ENCODE data around the gene GRN.

DNA sequence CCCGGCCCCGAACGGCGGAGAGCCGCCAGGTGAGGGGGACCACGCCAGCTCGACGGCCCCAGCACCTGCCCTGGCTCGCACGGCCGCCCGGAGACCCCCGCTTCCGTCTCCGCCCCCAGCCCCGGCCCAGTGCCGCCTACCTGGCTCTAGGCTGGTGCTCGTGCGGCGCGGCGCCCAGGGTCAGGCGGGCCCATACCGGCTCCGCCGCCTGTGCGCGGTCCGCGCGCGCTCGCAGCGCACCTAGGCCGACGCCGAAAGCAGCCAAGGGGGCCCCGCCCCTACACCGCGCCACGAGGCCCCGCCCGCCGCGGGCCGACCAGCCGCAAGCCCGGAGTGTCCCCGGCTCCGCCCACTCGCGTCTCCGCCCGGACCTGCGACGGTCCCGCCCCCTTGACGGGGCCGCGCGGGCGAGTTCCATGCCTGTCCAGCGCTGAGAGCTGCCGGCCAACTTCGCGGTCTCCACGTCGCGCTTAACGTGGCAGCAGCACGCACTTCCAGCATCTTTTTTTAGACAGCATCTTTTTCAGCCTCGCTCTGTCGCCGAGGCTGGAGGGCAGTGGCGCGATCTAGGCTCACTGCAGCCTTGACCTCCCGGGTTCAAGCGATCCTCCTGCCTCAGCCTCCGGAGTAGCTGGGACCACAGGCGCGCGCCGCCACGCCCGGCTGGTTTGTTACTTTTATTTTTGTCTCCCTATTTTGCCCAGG, 20.4 kb upstream of the GRN start, which contains the start of gene SLC25A39:
- TF ChIP-seq, protein P1, sequence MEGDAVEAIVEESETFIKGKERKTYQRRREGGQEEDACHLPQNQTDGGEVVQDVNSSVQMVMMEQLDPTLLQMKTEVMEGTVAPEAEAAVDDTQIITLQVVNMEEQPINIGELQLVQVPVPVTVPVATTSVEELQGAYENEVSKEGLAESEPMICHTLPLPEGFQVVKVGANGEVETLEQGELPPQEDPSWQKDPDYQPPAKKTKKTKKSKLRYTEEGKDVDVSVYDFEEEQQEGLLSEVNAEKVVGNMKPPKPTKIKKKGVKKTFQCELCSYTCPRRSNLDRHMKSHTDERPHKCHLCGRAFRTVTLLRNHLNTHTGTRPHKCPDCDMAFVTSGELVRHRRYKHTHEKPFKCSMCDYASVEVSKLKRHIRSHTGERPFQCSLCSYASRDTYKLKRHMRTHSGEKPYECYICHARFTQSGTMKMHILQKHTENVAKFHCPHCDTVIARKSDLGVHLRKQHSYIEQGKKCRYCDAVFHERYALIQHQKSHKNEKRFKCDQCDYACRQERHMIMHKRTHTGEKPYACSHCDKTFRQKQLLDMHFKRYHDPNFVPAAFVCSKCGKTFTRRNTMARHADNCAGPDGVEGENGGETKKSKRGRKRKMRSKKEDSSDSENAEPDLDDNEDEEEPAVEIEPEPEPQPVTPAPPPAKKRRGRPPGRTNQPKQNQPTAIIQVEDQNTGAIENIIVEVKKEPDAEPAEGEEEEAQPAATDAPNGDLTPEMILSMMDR (conservative IDR thresholded peaks at IDR 0.05; ENCODE audit: low read depth, low read length), result no peak
- TF ChIP-seq EZH2 (IDR thresholded peaks at IDR 0.05; ENCODE audit: low read length, unreplicated experiment), result no peak
